Breast epithelium (tissue), 4 donors: ENCODE results near the gene GCGR. TPM values are rescaled to one million over a fixed set of nuclear protein-coding genes. Genes with fewer than 3 reads are reported as not detected.

Experiments
- DNase-seq, 2 donors: peaks; one replicate each; pipeline ENCODE4 v3.0.0-alpha.2; 2019; ENCODE audit warnings: low spot score in 2 of 2
- H3K27ac ChIP-seq, 2 donors: fragments of 200-600 bp; sonication (generic) in 1 of 2; one replicate each; pipeline ENCODE4 v1.5.1; 2016 to 2019; ENCODE audit warnings: mild to moderate bottlenecking in 1 of 2
- H3K27me3 ChIP-seq, 2 donors: fragments of 200-600 bp; sonication (generic) in 1 of 2; one replicate each; pipeline versions ENCODE4 v1.5.1 to v1.6.0; 2017 to 2019; ENCODE audit warnings: control low read depth in 1 of 2, mild to moderate bottlenecking in 1 of 2
- H3K36me3 ChIP-seq: fragments of 200-600 bp; one replicate; pipeline ENCODE4 v1.5.1; 2019
- H3K4me1 ChIP-seq, 2 donors: fragments of 200-600 bp; sonication (generic); one replicate each; pipeline ENCODE4 v1.5.1; 2016 to 2019; ENCODE audit warnings: control low read depth in 1 of 2
- H3K4me3 ChIP-seq, 3 donors: fragments of 200-600 bp; sonication (generic); 1 replicate in 2 of 3; 2 replicates in 1 of 3; pipeline ENCODE4 v1.5.1; 2016 to 2019; ENCODE audit warnings: mild to moderate bottlenecking in 3 of 3, moderate library complexity in 2 of 3
- H3K9me3 ChIP-seq, 2 donors: fragments of 200-600 bp; sonication (generic) in 1 of 2; one replicate each; pipeline ENCODE4 v1.5.1; 2016 to 2019; ENCODE audit warnings: control low read depth in 1 of 2
- POLR2A ChIP-seq: fragments of 450-650 bp; IDR thresholded peaks from one replicate; pipeline ENCODE4 v1.6.1; 2016; ENCODE audit warnings: antibody characterized with exemption, mild to moderate bottlenecking, moderate library complexity
- POLR2AphosphoS5 ChIP-seq, 3 donors: sonication (generic); formaldehyde crosslinking; IDR thresholded peaks; one replicate each; pipeline ENCODE4 v1.6.1; 2017; ENCODE audit warnings: antibody characterized with exemption in 3 of 3
- intact Hi-C: fragments of 100-400 bp; cut with DNase I; formaldehyde crosslinking; loops from one replicate; pipeline ENCODE4 v1.15.1; 2023; ENCODE audit warnings: low total_unique reads
- total RNA-seq, 3 donors: library from RNA; depleted of rRNA; stranded (reverse); fragments of >200 nt; gene quantifications; one replicate each; pipeline ENCODE4 v1.1.0, GENCODE V29; 2016
- TF ChIP-seq, protein P1 (sequence below), 3 donors: fragments of 450-650 bp; IDR thresholded peaks; one replicate each; pipeline ENCODE4 v1.5.1; 2016 to 2017; ENCODE audit warnings: antibody characterized with exemption in 3 of 3, mild to moderate bottlenecking in 3 of 3, moderate library complexity in 3 of 3

Gene GCGR
- total RNA-seq, 3 donors from 2014 or later, result not detected

DNA sequence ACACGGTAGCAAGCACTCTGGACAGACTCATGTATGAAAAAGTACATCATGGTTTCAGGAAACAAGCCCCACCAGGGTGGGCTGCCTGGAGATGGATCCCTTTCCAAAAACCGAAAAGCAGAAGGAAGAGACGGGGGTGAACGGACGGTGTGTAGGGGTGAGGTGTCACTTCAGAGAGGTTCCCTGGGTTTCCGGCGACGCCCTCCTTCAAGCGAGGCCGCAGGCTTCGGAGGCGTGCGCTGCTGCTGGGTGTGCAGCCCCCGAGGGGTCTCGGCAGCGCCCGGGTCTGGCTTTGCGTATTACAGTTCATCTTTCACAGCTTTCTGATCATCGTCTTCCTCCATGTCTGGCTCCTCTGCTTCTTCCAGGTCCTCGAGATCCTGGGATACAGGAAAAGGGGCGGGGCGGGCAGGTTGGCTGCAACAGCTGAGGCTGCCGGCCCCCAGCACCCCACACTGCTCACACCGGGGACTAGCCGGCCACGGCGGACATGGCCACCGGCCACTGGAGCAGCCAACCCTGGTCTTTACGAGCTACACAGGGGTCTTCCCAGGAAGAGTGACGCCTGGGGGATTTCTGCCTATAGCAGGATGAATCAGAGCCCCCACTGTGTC is 39.9 kb downstream of the GCGR start:
- Histone ChIP-seq H3K9me3 (no peaks in the 10 kb centered on the region), H3K27ac (peak overlapping the region; percentile 57 to 90), H3K4me3 (no peak overlapping the region), H3K27me3 (no peaks in the 10 kb centered on the region), H3K36me3 (peaks cover 5% of the 10 kb centered on the region), H3K4me1 (peaks cover 0 to 4% of the 10 kb centered on the region in 2 donors)
- intact Hi-C loops, result no loop called here
- DNase-seq, result no peak
- no peak for TF ChIP-seq POLR2A

- no peak for TF ChIP-seq POLR2A
- TF ChIP-seq, protein P1, sequence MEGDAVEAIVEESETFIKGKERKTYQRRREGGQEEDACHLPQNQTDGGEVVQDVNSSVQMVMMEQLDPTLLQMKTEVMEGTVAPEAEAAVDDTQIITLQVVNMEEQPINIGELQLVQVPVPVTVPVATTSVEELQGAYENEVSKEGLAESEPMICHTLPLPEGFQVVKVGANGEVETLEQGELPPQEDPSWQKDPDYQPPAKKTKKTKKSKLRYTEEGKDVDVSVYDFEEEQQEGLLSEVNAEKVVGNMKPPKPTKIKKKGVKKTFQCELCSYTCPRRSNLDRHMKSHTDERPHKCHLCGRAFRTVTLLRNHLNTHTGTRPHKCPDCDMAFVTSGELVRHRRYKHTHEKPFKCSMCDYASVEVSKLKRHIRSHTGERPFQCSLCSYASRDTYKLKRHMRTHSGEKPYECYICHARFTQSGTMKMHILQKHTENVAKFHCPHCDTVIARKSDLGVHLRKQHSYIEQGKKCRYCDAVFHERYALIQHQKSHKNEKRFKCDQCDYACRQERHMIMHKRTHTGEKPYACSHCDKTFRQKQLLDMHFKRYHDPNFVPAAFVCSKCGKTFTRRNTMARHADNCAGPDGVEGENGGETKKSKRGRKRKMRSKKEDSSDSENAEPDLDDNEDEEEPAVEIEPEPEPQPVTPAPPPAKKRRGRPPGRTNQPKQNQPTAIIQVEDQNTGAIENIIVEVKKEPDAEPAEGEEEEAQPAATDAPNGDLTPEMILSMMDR (IDR thresholded peaks at IDR 0.05), result no peak
- no peak for TF ChIP-seq POLR2AphosphoS5 (IDR thresholded peaks at IDR 0.05)
- intact Hi-C loops, result no loop called here
- H3K27me3 ChIP-seq, result no peaks in the 10 kb centered on the region
- peaks cover 5% of the 10 kb centered on the region for H3K36me3 ChIP-seq
- DNase-seq, result no peak
- H3K4me3 ChIP-seq, result no peak overlapping the region
- H3K9me3 ChIP-seq, result no peaks in the 10 kb centered on the region
- peaks cover 0 to 4% of the 10 kb centered on the region in 2 donors for H3K4me1 ChIP-seq
- H3K27ac ChIP-seq, result peak overlapping the region in 1 of 2 donors; percentile 90
Observed at GRCh38 chr17:81844327-81844851, 40.4 kb downstream of the GCGR start.

DNA sequence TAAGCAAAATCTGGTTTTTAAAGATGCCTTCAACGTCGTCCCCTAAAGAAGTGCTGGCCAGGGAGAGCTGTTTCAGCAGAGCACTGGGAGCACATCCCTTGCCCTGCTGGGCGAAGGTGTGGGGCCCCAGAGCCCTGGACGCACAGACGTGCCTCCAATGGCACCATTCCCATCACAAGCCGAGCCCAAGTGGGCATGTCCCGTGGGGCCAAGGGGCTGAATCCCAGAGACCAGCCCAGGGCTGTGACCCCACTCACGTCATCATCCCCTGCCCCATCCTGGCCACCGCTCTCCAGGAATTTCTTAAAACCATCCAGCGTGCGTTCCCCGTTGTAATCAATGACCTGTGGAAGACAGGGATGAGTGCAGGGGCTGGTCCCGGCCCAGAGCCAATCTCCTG is 40.9 kb downstream of the GCGR start:
- no peak for DNase-seq
- TF ChIP-seq, protein P1 (IDR thresholded peaks at IDR 0.05), result no peak
- no peak for TF ChIP-seq POLR2A
- no peak for TF ChIP-seq POLR2AphosphoS5 (IDR thresholded peaks at IDR 0.05)
- H3K36me3 ChIP-seq, result peaks cover 5% of the 10 kb centered on the region
- H3K9me3 ChIP-seq, result no peaks in the 10 kb centered on the region
- no peaks in the 10 kb centered on the region for H3K27me3 ChIP-seq
- peaks cover 0 to 4% of the 10 kb centered on the region in 2 donors for H3K4me1 ChIP-seq
- intact Hi-C loops, result no loop called here
- H3K27ac ChIP-seq, result no peak overlapping the region
- no peak overlapping the region for H3K4me3 ChIP-seq

GRCh38 chr17:81845361-81845760 is 41.4 kb downstream of the GCGR start:
- no peaks in the 10 kb centered on the region for H3K27me3 ChIP-seq
- TF ChIP-seq, protein P1 (IDR thresholded peaks at IDR 0.05), result no peak
- TF ChIP-seq POLR2AphosphoS5 (IDR thresholded peaks at IDR 0.05) (no peak), POLR2A (no peak)
- H3K9me3 ChIP-seq, result no peaks in the 10 kb centered on the region
- DNase-seq, result no peak
- no peak overlapping the region for H3K4me3 ChIP-seq
- H3K27ac ChIP-seq, result no peak overlapping the region
- peaks cover 0 to 4% of the 10 kb centered on the region in 2 donors for H3K4me1 ChIP-seq
- intact Hi-C loops, result no loop called here
- peaks cover 5% of the 10 kb centered on the region for H3K36me3 ChIP-seq

DNA sequence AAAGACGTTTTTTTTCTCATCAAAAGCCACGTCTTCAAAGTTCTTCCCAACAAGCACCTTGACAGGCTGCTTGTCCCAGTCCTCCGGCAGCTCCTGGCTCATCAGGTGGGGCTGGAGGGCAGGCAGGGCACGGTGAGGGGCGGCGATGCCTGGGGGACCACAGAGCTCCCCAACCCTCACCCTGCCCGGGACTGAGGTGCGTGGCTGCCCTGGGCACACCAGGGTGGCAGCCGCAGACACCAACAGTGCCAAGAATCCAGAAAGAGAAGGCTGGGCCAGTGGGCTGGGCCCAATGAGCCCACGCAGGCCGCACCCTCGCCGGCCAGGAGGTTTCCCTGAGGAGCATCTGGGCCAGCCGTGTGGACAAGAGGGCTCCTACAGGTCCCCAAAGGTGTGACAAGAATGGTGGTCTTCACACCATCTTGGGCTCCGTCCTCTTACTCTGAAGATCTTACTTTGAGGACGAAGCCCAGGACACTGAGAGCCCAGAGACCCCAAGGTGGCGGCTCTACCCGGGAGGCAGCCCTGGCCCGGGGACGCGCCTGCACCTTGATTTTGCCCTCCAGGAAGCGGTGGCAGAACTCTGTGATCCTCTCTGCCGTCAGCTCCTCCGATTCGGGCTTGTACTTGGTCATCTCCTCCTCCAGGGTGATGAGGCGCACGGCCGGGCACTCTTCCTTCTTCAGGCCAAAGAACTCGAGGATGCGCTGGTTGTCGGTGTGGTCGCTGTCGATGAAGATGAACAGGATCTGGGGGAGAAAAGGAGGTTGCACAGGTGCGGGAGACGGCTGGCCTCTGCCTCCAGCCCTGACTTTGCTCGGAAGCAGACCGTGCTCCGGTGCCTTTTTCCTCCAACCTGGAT is 42.2 kb downstream of the GCGR start:
- DNase-seq, result no peak
- Histone ChIP-seq H3K36me3 (peaks cover 5% of the 10 kb centered on the region), H3K27ac (no peak overlapping the region), H3K27me3 (no peaks in the 10 kb centered on the region), H3K4me1 (peaks cover 0 to 4% of the 10 kb centered on the region in 2 donors), H3K9me3 (no peaks in the 10 kb centered on the region), H3K4me3 (no peak overlapping the region)
- TF ChIP-seq POLR2A (no peak), POLR2AphosphoS5 (IDR thresholded peaks at IDR 0.05) (no peak)
- TF ChIP-seq, protein P1 (IDR thresholded peaks at IDR 0.05), result no peak
- intact Hi-C loops, result loop anchor here (2.0 kb wide), 1 partner anchor 593 kb away; no protein-coding TSS in a partner anchor
